ENCODE results near the gene SEMG2. TPM values are rescaled to one million over a fixed set of nuclear protein-coding genes. Genes with fewer than 3 reads are reported as not detected.
A peak's percentile ranks its signal among the peaks of the same experiment; 100 is the strongest.

Gene SEMG2
- polyA plus RNA-seq, 3 donors = not detected

DNA sequence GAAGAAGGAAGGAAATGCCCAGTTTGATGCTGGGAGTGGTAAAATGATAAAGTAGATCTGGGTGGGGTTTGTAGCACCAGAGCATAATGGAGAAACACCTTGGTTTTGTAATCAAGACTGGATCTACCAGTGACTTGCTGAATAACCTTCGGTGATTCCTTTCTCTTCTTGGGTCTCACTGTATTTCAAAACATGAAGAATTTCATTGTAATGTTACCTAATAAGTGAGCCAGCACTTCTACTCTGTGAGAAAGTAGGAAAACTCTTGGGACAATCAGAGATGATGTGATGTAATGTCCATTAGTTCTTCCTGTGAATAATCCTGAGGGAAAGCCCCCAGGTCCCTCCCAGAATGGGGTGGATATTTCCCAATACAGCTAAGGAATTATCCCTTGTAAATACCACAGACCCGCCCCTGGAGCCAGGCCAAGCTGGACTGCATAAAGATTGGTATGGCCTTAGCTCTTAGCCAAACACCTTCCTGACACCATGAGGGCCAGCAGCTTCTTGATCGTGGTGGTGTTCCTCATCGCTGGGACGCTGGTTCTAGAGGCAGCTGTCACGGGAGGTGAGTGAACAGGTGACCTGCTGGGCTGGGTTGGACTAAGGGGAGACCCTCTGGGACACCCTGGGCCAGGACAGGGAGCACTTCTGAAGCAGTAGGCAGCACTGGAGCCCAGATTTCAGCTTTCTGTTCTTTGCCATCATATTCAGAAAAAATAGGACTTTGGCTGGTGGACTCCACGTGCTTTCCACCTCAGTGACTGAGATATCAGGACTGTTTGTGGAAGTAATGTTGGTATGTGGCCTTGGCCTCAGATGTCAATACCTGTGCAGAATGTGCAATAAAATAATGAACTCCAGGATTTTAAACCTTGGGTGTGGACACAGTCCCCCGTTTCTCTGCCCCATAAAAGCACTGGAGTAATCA, 46.5 kb upstream of the SEMG2 start, which contains the start of gene PI3:
TSS of gene PI3 (plus strand) at position 469 of the 931 bp plus-strand sequence. CDS start at position 490, 21 bp downstream.
- H3K9me3 Mint-ChIP-seq = peaks cover 0 to 7% (median 4%) of the 10 kb centered on the region in 7 donors
- Histone ChIP-seq H3K4me3 (replicated peaks in 1 of 3; ENCODE audit: low read depth in 2 of 3, low read length in 3 of 3) (no peak within 1 kb of the TSS), H3K4me2 (replicated peaks; ENCODE audit: extremely low read depth, low read length, poor library complexity, severe bottlenecking) (no peak within 1 kb of the TSS), H3K27me3 (ENCODE audit: control insufficient read depth in 2 of 2, insufficient read depth in 2 of 2, low read length in 2 of 2) (peaks cover 0 to 2% of the 10 kb centered on the region in 2 donors), H3K9ac (ENCODE audit: insufficient read depth, low read length, poor library complexity, severe bottlenecking) (no peak within 1 kb of the TSS), H3K36me3 (replicated peaks in 1 of 2; ENCODE audit: control insufficient read depth in 1 of 2, insufficient read depth in 2 of 2, low read length in 2 of 2) (no peaks in the 10 kb centered on the region), H2AFZ (ENCODE audit: insufficient read depth, low read depth, low read length, poor library complexity, severe bottlenecking) (no peak within 1 kb of the TSS), H3K27ac (ENCODE audit: low read depth in 1 of 2, low read length in 2 of 2) (no peak within 1 kb of the TSS), H3K79me2 (ENCODE audit: insufficient read depth, low read length) (no peaks in the 10 kb centered on the region), H4K20me1 (ENCODE audit: insufficient read depth, low read length) (no peaks in the 10 kb centered on the region), H3K4me1 (ENCODE audit: control insufficient read depth in 1 of 2, insufficient read depth in 2 of 2, low read length in 2 of 2) (peaks cover 5 to 9% of the 10 kb centered on the region in 2 donors), H3K9me3 (replicated peaks in 1 of 2; ENCODE audit: control insufficient read depth in 1 of 2, insufficient read depth in 1 of 2, low read length in 2 of 2) (no peaks in the 10 kb centered on the region)
- H3K4me1 Mint-ChIP-seq = peaks cover 7% of the 10 kb centered on the region
- 89% methylated on average over 5 of the region's 8 CpGs for WGBS (ENCODE audit: insufficient coverage)
- H3K36me3 Mint-ChIP-seq = no peaks in the 10 kb centered on the region
- DNase-seq = peak in 1 of 3 donors; percentile 23
- peaks cover 10 to 11% (median 10%) of the 10 kb centered on the region in 3 donors for H3K27me3 Mint-ChIP-seq (ENCODE audit: low read depth in 3 of 3)
- no peak within 1 kb of the TSS for H3K4me3 Mint-ChIP-seq
- no peak within 1 kb of the TSS for H3K27ac Mint-ChIP-seq
- intact Hi-C loops (cut with micrococcal nuclease) = no loop called here
- TF ChIP-seq, protein P1, sequence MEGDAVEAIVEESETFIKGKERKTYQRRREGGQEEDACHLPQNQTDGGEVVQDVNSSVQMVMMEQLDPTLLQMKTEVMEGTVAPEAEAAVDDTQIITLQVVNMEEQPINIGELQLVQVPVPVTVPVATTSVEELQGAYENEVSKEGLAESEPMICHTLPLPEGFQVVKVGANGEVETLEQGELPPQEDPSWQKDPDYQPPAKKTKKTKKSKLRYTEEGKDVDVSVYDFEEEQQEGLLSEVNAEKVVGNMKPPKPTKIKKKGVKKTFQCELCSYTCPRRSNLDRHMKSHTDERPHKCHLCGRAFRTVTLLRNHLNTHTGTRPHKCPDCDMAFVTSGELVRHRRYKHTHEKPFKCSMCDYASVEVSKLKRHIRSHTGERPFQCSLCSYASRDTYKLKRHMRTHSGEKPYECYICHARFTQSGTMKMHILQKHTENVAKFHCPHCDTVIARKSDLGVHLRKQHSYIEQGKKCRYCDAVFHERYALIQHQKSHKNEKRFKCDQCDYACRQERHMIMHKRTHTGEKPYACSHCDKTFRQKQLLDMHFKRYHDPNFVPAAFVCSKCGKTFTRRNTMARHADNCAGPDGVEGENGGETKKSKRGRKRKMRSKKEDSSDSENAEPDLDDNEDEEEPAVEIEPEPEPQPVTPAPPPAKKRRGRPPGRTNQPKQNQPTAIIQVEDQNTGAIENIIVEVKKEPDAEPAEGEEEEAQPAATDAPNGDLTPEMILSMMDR (IDR thresholded peaks at IDR 0.05) = no peak

DNA sequence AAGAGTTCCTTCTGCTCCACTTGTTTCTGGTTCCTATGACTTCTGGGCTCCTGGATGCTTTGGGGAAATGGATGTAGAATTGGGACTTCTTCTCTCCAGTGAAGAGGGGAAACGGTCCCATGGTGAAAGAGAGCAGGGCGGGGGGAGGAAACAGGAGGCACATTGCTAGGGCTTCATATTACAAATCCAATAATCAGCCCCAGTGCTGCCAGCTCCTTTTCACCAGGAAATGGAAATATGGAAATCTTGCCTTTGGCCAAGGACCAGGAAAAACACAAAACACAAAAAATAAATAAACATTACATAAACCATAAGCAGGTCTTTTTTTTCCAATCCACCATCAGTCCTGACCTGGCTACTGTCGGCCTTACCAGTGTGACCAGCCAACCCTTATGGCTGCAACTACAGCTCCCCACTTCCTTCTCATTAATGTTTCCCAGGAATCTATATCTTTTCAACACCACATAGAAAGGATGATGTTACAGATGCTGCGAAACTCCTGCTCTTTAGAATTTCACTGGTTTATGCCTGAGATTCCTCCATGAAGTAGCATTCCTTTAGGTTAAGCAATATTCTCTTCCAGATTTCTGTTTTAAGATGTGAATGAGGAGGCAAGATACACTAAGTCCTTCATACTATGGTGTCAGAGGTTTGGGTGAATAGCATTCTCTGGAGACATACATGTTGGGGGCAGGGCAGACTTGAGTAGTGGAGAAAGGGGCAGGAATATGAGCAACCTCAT, 44.5 kb upstream of the SEMG2 start:
- Histone ChIP-seq H3K36me3 (replicated peaks in 1 of 2; ENCODE audit: control insufficient read depth in 1 of 2, insufficient read depth in 2 of 2, low read length in 2 of 2) (no peaks in the 10 kb centered on the region), H3K9me3 (replicated peaks in 1 of 2; ENCODE audit: control insufficient read depth in 1 of 2, insufficient read depth in 1 of 2, low read length in 2 of 2) (no peaks in the 10 kb centered on the region), H4K20me1 (ENCODE audit: insufficient read depth, low read length) (no peaks in the 10 kb centered on the region), H3K27me3 (ENCODE audit: control insufficient read depth in 2 of 2, insufficient read depth in 2 of 2, low read length in 2 of 2) (peaks cover 0 to 2% of the 10 kb centered on the region in 2 donors), H3K4me3 (replicated peaks in 1 of 3; ENCODE audit: low read depth in 2 of 3, low read length in 3 of 3) (no peak overlapping the region), H2AFZ (ENCODE audit: insufficient read depth, low read depth, low read length, poor library complexity, severe bottlenecking) (no peak overlapping the region), H3K4me2 (replicated peaks; ENCODE audit: extremely low read depth, low read length, poor library complexity, severe bottlenecking) (no peak overlapping the region), H3K79me2 (ENCODE audit: insufficient read depth, low read length) (no peaks in the 10 kb centered on the region), H3K4me1 (ENCODE audit: control insufficient read depth in 1 of 2, insufficient read depth in 2 of 2, low read length in 2 of 2) (peaks cover 9 to 16% of the 10 kb centered on the region in 2 donors), H3K27ac (ENCODE audit: low read depth in 1 of 2, low read length in 2 of 2) (no peak overlapping the region), H3K9ac (ENCODE audit: insufficient read depth, low read length, poor library complexity, severe bottlenecking) (no peak overlapping the region)
- TF ChIP-seq, protein P1 (IDR thresholded peaks at IDR 0.05) = no peak
- intact Hi-C loops (cut with micrococcal nuclease) = no loop called here
- Mint-ChIP-seq H3K27me3 (ENCODE audit: low read depth in 3 of 3) (peaks cover 8 to 11% (median 10%) of the 10 kb centered on the region in 3 donors), H3K4me1 (peaks cover 13% of the 10 kb centered on the region), H3K4me3 (no peak overlapping the region), H3K27ac (peak overlapping the region in 1 of 7 donors; percentile 6), H3K9me3 (peaks cover 0 to 4% (median 0%) of the 10 kb centered on the region in 7 donors), H3K36me3 (no peaks in the 10 kb centered on the region)
- WGBS (ENCODE audit: insufficient coverage) = 67% methylated on average over 1 of the region's 4 CpGs
- no peak for DNase-seq

Measured in CD14-positive monocyte (primary cell).